ENCODE measurements around the gene CIC. TPM values are rescaled to one million over a fixed set of nuclear protein-coding genes. Genes with fewer than 3 reads are reported as not detected.

Gene CIC
- polyA plus RNA-seq, 1 donor (not counting 4 experiments of a cell fraction or from before 2014, with no cell fraction given) = 3.1 TPM

DNA sequence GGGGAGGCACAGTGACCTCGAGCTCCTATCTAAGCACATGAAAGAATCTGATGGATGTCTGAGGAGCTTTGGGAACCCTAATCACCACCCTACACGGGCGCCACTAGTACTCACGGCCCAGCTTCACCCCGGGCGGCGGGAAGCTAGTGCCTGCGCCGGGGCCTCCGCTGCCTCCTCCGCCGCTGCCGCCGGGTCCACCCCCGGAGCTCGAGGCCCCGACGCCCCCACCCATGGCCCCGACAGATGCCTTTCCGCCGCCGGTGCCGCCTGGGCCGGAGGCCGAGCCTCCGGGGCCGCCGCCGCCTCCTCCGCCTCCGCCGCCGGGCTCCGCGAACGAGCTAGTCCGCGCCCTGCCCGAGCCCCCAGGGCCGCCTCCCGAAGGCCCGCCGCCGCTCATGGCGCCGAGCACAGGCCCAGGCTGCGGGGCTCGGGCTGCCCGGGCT is 27.0 kb upstream of the CIC start:
- Histone ChIP-seq H3K9ac (ENCODE audit: control insufficient read depth, extremely low read depth, insufficient read depth, low read length) (peak overlapping the region; percentile 95), H3K79me2 (ENCODE audit: control insufficient read depth, insufficient read depth, low read length) (peaks cover 36% of the 10 kb centered on the region), H3K27ac (ENCODE audit: control insufficient read depth, insufficient read depth, low read length) (peak overlapping the region; percentile 80), H3K4me2 (ENCODE audit: control insufficient read depth, extremely low read depth, insufficient read depth, low read depth, low read length) (peak overlapping the region; percentile 84), H3K9me3 (ENCODE audit: control insufficient read depth, low read depth, low read length) (no peaks in the 10 kb centered on the region), H2AFZ (ENCODE audit: control insufficient read depth, low read length) (no peak overlapping the region), H3K4me1 (ENCODE audit: control insufficient read depth, extremely low read depth, insufficient read depth, low read length) (peaks cover 18% of the 10 kb centered on the region), H4K20me1 (ENCODE audit: control insufficient read depth, extremely low read depth, insufficient read depth, low read length) (peaks cover 11% of the 10 kb centered on the region), H3K27me3 (ENCODE audit: control insufficient read depth, extremely low read depth, insufficient read depth, low read length) (no peaks in the 10 kb centered on the region), H3K9me1 (ENCODE audit: control insufficient read depth, extremely low read depth, insufficient read depth, low read length) (peaks cover 3% of the 10 kb centered on the region), H3K4me3 (ENCODE audit: control insufficient read depth in 2 of 3, extremely low read depth in 1 of 3, insufficient read depth in 2 of 3, low read depth in 1 of 3, low read length in 3 of 3) (peak overlapping the region; percentile 71 to 90 (median 80)), H3K36me3 (ENCODE audit: control insufficient read depth in 2 of 2, extremely low read depth in 1 of 2, insufficient read depth in 2 of 2, low read length in 2 of 2) (peaks cover 4 to 22% of the 10 kb centered on the region in 2 experiments)
- no peak for TF ChIP-seq EZH2 (IDR thresholded peaks at IDR 0.05; ENCODE audit: low read length)
- TF ChIP-seq, protein P1, sequence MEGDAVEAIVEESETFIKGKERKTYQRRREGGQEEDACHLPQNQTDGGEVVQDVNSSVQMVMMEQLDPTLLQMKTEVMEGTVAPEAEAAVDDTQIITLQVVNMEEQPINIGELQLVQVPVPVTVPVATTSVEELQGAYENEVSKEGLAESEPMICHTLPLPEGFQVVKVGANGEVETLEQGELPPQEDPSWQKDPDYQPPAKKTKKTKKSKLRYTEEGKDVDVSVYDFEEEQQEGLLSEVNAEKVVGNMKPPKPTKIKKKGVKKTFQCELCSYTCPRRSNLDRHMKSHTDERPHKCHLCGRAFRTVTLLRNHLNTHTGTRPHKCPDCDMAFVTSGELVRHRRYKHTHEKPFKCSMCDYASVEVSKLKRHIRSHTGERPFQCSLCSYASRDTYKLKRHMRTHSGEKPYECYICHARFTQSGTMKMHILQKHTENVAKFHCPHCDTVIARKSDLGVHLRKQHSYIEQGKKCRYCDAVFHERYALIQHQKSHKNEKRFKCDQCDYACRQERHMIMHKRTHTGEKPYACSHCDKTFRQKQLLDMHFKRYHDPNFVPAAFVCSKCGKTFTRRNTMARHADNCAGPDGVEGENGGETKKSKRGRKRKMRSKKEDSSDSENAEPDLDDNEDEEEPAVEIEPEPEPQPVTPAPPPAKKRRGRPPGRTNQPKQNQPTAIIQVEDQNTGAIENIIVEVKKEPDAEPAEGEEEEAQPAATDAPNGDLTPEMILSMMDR (optimal IDR thresholded peaks at IDR 0.05 in 1 of 3, IDR thresholded peaks at IDR 0.05 in 1 of 3, conservative IDR thresholded peaks at IDR 0.05 in 1 of 3; ENCODE audit: extremely low read depth in 1 of 3, insufficient read depth in 2 of 3, low read length in 3 of 3) = no peak
- FAIRE-seq (no peak), DNase-seq (ENCODE audit: low read depth, low spot score) (no peak)
- dilution Hi-C loops (cut with MboI; ENCODE audit: extremely low pct_ligation_motif_present, low sequenced_read_pairs) = no loop called here

DNA sequence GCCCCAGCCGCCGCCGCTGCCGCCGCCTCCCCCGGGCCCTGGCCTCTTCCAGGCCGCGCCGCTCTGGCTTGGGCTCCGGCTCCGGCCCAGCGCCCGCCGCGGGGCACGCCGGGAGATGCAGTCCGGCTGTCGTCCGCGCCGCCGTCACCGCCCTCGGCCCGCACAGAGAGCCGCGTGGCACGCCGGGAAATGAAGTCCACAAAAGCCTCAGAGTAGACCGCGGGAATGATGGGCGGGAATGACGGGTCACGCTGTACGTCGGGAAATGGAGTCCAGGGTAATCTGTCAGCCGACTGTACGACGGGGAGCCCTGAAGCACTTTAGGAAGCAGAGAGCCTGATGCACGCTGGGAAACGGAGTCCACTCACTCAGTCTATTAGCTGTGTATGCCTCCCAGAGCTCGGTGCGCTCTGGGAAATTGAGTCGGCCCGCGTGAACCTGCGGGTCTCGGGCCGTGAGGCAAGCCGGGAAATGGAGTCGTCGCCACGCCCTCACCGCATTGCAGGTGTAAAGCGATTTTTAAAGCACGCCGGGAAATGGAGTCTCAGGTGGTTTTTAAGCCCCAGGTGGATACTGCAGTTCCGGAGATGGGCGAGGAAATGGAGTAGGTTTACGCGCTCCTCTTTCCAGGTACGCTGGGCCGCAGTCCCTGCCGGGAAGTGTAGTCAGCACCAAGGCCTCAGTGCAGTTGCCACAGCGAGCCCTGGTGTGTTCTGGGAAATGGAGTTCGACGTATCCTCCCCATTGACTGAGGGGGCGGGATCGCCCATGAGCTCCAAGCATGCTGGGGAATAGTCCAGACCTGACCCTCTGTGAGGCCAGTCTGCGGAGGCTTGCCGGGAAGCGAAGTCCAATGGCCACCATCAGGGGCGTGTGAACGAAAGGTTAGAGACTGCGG is 26.3 kb upstream of the CIC start, which contains the start of gene GSK3A:
GSK3A (minus strand) TSS at position 91 of the 898 bp plus-strand sequence. CDS start 137 bp downstream, outside the sequence.
- Histone ChIP-seq H3K9me3 (ENCODE audit: control insufficient read depth, low read depth, low read length) (no peaks in the 10 kb centered on the region), H3K27me3 (ENCODE audit: control insufficient read depth, extremely low read depth, insufficient read depth, low read length) (no peaks in the 10 kb centered on the region), H3K4me1 (ENCODE audit: control insufficient read depth, extremely low read depth, insufficient read depth, low read length) (peaks cover 18% of the 10 kb centered on the region), H3K4me2 (ENCODE audit: control insufficient read depth, extremely low read depth, insufficient read depth, low read depth, low read length) (peak within 1 kb of the TSS; percentile 92), H2AFZ (ENCODE audit: control insufficient read depth, low read length) (peak within 1 kb of the TSS; percentile 97), H3K9ac (ENCODE audit: control insufficient read depth, extremely low read depth, insufficient read depth, low read length) (peak within 1 kb of the TSS; percentile 95), H3K79me2 (ENCODE audit: control insufficient read depth, insufficient read depth, low read length) (peaks cover 36% of the 10 kb centered on the region), H3K9me1 (ENCODE audit: control insufficient read depth, extremely low read depth, insufficient read depth, low read length) (peaks cover 3% of the 10 kb centered on the region), H3K27ac (ENCODE audit: control insufficient read depth, insufficient read depth, low read length) (peak within 1 kb of the TSS; percentile 82), H3K4me3 (ENCODE audit: control insufficient read depth in 2 of 3, extremely low read depth in 1 of 3, insufficient read depth in 2 of 3, low read depth in 1 of 3, low read length in 3 of 3) (peak within 1 kb of the TSS; percentile 80 to 90 (median 82)), H4K20me1 (ENCODE audit: control insufficient read depth, extremely low read depth, insufficient read depth, low read length) (peaks cover 11% of the 10 kb centered on the region), H3K36me3 (ENCODE audit: control insufficient read depth in 2 of 2, extremely low read depth in 1 of 2, insufficient read depth in 2 of 2, low read length in 2 of 2) (peaks cover 6 to 23% of the 10 kb centered on the region in 2 experiments)
- DNase-seq (ENCODE audit: low read depth, low spot score) (peak; percentile 96), FAIRE-seq (peak; percentile 91)
- dilution Hi-C loops (cut with MboI; ENCODE audit: extremely low pct_ligation_motif_present, low sequenced_read_pairs) = no loop called here
- no peak for TF ChIP-seq EZH2 (IDR thresholded peaks at IDR 0.05; ENCODE audit: low read length)
- TF ChIP-seq, protein P1 (optimal IDR thresholded peaks at IDR 0.05 in 1 of 3, IDR thresholded peaks at IDR 0.05 in 1 of 3, conservative IDR thresholded peaks at IDR 0.05 in 1 of 3; ENCODE audit: extremely low read depth in 1 of 3, insufficient read depth in 2 of 3, low read length in 3 of 3) = peak in 1 of 3 experiments; percentile 8
